IPS DF 6.9 (cell line): ENCODE measurements around the gene ABLIM1.
A peak's percentile ranks its signal among the peaks of the same experiment; 100 is the strongest.
"Not testable (repeated sequence)": the region's sequence is repeated elsewhere in the genome, so short reads cannot be mapped to it uniquely, and the experiment has no call there.

Experiments used
- DNase-seq: peaks from one replicate; pipeline ENCODE4 v3.0.0-alpha.2; 2013; ENCODE audit warnings: low read depth, low spot score
- H3K27ac ChIP-seq: one replicate; pipeline ENCODE4 v1.5.1; 2013; ENCODE audit warnings: low read length, control low read depth
- H3K27me3 ChIP-seq: 2 replicates; pipeline ENCODE4 v1.6.1; 2013; ENCODE audit warnings: mild to moderate bottlenecking, low read length; ENCODE audit not compliant: control insufficient read depth, insufficient read depth
- H3K36me3 ChIP-seq: 2 replicates; pipeline ENCODE4 v1.6.1; 2013; ENCODE audit warnings: low read length; ENCODE audit not compliant: control insufficient read depth, insufficient read depth
- H3K4me1 ChIP-seq: 2 replicates; pipeline ENCODE4 v1.6.1; 2013; ENCODE audit warnings: low read length; ENCODE audit not compliant: control insufficient read depth, insufficient read depth
- H3K4me3 ChIP-seq: 2 replicates; pipeline ENCODE4 v1.5.1; 2013; ENCODE audit warnings: mild to moderate bottlenecking, low read length
- H3K9me3 ChIP-seq: 2 replicates; pipeline ENCODE4 v1.6.1; 2013; ENCODE audit warnings: low read length, inconsistent platforms; ENCODE audit not compliant: control insufficient read depth, insufficient read depth
- WGBS: extraction: QIAGEN DNeasy Blood & Tissue Kit; methylation state at CpG from one replicate; pipeline ENCODE4 v1.1.7; 2013; ENCODE audit warnings: mixed read lengths, missing lambda C conversion rate; ENCODE audit not compliant: insufficient read length, insufficient coverage; 5-methylcytosine and 5-hydroxymethylcytosine counted together

Gene ABLIM1

DNA sequence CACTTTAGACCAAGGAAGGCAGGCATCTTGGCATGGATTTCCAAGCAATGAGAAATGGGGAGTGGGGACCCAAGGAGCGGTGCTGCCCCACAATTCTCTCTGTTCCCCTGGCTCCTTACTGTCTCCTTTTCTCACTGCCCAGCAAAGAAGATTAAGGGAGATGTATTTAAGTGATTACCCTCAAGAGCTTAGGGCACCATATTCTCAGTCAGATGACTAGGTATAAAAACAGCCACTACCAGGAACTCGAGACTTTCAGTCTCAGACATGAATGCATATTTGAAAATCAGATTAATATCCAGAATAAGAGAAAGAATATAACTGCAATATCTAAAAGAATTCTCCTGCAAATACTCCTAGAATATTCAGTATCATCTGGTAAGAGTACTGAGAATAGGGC, at the start of gene ABLIM1:
TSS of gene ABLIM1 (minus strand) at position 101 of the 400 bp plus-strand sequence. CDS start at position 26, 75 bp downstream.
- DNase-seq: no peak
- WGBS: no CpG with 5 or more reads among the region's 2 CpGs
- no peaks in the 10 kb centered on the region for H3K9me3 ChIP-seq
- no peaks in the 10 kb centered on the region for H3K27me3 ChIP-seq
- no peak within 1 kb of the TSS for H3K27ac ChIP-seq
- no peaks in the 10 kb centered on the region for H3K36me3 ChIP-seq
- H3K4me1 ChIP-seq: 0 out of 2 replicates have a peak, but pooled peaks cover 1% of the 10 kb centered on the region
- H3K4me3 ChIP-seq: no peak within 1 kb of the TSS

DNA sequence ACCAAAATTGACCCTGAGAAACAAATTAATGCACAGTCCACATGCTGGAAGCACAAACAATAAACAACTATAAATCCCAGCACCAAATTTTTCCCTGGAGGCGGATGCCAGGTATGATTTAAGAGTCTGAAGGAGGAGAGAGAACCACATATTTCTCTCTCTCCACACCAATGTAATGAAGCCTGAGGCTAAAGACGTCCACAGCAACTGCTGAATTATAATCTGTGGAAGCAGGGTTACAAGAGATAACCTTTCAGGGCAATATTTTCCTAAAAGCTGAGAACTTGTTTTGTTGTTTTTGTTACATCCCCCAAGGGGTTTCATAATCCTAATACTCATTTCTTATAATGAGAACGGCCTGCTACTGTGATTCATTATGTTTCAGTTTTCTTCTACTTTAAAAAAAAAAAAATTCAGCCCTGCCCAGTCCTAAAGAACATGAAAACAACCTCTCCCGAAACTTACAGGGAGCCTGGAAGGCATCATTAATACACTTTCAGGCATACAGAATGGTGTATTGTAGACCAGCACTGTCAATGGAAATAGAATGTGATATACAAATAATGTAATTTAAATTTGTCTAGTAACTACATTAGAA, 48.5 kb upstream of the ABLIM1 start:
- no peak for DNase-seq
- Histone ChIP-seq H3K36me3 (no peaks in the 10 kb centered on the region), H3K27ac (no peak overlapping the region), H3K27me3 (no peaks in the 10 kb centered on the region), H3K9me3 (no peaks in the 10 kb centered on the region), H3K4me1 (0 out of 2 replicates have a peak, but pooled peaks cover 1% of the 10 kb centered on the region), H3K4me3 (no peak overlapping the region)
- no CpG with 5 or more reads among the region's 4 CpGs for WGBS

DNA sequence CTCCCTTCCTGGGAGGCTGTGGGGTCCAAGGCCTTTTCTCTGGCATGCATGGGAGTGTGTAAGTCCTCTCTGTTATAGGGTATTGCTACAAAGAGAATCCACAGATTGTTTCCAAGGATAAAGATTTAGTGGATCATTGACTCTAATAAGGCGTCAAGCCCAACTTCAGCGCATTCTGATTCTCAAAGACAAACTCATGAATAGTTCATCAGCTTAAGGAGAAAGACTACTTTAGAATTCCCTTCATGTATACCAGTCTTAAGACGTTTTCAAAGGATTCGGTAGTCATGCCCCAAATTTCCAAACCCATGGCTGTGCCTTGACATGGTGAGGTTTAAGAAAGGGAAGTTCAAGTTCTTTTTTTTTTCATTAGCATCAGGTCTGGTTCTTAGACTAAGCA, 46.6 kb upstream of the ABLIM1 start:
- H3K4me1 ChIP-seq: 0 out of 2 replicates have a peak, but pooled peaks cover 1% of the 10 kb centered on the region
- no CpG with 5 or more reads among the region's 4 CpGs for WGBS
- H3K4me3 ChIP-seq: no peak overlapping the region
- no peaks in the 10 kb centered on the region for H3K9me3 ChIP-seq
- H3K27me3 ChIP-seq: no peaks in the 10 kb centered on the region
- H3K36me3 ChIP-seq: no peaks in the 10 kb centered on the region
- no peak for DNase-seq
- H3K27ac ChIP-seq: no peak overlapping the region

GRCh38 chr10:114703377-114704107, 45.5 kb upstream of the ABLIM1 start:
- Histone ChIP-seq H3K36me3 (no peaks in the 10 kb centered on the region), H3K27ac (no peak overlapping the region), H3K27me3 (no peaks in the 10 kb centered on the region), H3K4me1 (0 out of 2 replicates have a peak, but pooled peaks cover 1% of the 10 kb centered on the region), H3K4me3 (no peak overlapping the region), H3K9me3 (no peaks in the 10 kb centered on the region)
- no CpG with 5 or more reads among the region's 6 CpGs for WGBS
- DNase-seq: no peak

GRCh38 chr10:114698271-114699061, 40.4 kb upstream of the ABLIM1 start:
- Histone ChIP-seq H3K27me3 (no peaks in the 10 kb centered on the region), H3K9me3 (no peaks in the 10 kb centered on the region), H3K4me3 (no peak overlapping the region), H3K36me3 (no peaks in the 10 kb centered on the region), H3K27ac (no peak overlapping the region), H3K4me1 (peaks cover 1% of the 10 kb centered on the region; the same call in 1 of the 2 replicates)
- no peak for DNase-seq

- no peak for DNase-seq
- no peaks in the 10 kb centered on the region for H3K36me3 ChIP-seq
- WGBS: no CpG with 5 or more reads among the region's 10 CpGs
- H3K27ac ChIP-seq: no peak overlapping the region
- H3K4me3 ChIP-seq: no peak overlapping the region
- peaks cover 1% of the 10 kb centered on the region; the same call in 1 of the 2 replicates for H3K4me1 ChIP-seq
- no peaks in the 10 kb centered on the region for H3K9me3 ChIP-seq
- no peaks in the 10 kb centered on the region for H3K27me3 ChIP-seq
Measured at GRCh38 chr10:114697061-114697598, 39.1 kb upstream of the ABLIM1 start.

GRCh38 chr10:114696301-114696700, 38.2 kb upstream of the ABLIM1 start:
- not testable (repeated sequence) for H3K27ac ChIP-seq, DNase-seq, H3K4me3 ChIP-seq, H3K36me3 ChIP-seq, H3K4me1 ChIP-seq, H3K27me3 ChIP-seq, H3K9me3 ChIP-seq

DNA sequence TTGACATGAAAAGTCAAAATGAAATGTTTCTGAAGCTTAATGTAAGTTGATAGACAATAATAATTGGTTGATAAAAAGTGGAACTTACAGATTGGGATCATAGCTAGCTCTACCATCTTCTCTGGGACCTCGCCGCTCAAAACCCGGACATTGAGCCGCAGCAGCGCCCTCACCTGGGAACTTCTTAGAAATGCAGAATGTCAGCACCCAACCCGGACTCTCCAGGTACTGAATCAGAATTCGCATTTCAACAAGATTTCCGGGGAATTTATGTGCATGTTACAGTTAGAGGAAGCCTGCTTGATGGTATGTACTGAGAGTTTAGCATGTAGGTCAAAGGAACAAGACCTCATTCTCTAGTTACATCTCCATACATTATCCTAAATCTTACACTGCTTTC, 36.7 kb upstream of the ABLIM1 start:
- no CpG with 5 or more reads among the region's 8 CpGs for WGBS
- Histone ChIP-seq H3K9me3 (no peaks in the 10 kb centered on the region), H3K4me3 (no peak overlapping the region), H3K27ac (no peak overlapping the region), H3K27me3 (no peaks in the 10 kb centered on the region), H3K4me1 (peaks cover 1% of the 10 kb centered on the region; the same call in 1 of the 2 replicates), H3K36me3 (no peaks in the 10 kb centered on the region)
- peak; percentile 54 for DNase-seq

DNA sequence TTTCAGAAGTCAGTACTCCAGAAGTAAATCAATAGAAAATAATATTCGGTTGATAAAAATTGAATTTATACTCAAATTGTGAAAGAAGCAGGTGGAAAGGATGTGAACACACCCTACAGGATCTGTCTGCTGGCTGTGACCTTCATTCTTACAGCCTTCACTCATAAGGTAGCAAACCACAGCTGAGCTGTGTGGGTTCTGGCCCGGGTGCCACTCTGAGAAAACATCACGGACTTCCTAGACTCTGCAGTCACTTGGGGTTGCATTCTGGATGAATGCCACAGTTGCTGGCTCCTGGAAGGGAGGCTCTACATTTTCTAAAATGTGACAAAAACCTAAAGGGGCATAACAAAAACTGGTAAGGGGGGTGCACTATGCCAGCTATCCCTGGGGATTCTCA, 36.0 kb upstream of the ABLIM1 start:
- Histone ChIP-seq H3K9me3 (no peaks in the 10 kb centered on the region), H3K27ac (no peak overlapping the region), H3K36me3 (no peaks in the 10 kb centered on the region), H3K4me1 (peaks cover 1% of the 10 kb centered on the region; the same call in 1 of the 2 replicates), H3K27me3 (no peaks in the 10 kb centered on the region), H3K4me3 (no peak overlapping the region)
- DNase-seq: no peak
- 100% methylated on average over 1 of the region's 3 CpGs for WGBS

DNA sequence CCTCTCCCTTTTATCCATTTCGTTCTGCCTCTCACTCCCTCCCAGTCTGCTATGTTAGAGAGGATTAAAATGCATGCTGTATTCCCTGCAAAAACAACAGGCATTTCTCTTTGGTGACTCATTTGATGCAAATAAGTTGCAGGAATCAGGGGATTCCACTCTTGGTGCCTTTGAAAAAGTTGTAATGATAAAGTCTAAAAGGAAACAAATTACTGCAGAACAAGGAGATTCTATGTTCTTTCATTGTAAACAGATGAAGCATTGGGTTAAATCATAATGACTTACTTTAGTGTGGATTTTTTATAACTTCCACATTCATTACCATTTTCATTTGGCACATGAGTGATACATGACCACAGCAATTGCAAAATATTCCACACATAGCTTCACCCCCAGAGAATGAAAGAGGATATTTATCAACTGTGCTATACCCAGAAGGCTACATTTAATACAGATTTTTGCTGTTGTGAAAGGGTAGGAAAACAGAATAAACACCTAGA, 33.4 kb upstream of the ABLIM1 start:
- Histone ChIP-seq H3K36me3 (no peaks in the 10 kb centered on the region), H3K9me3 (no peaks in the 10 kb centered on the region), H3K4me1 (peaks cover 1% of the 10 kb centered on the region; the same call in 1 of the 2 replicates), H3K27me3 (no peaks in the 10 kb centered on the region), H3K27ac (no peak overlapping the region), H3K4me3 (no peak overlapping the region)
- no peak for DNase-seq
- WGBS: no CpG with 5 or more reads among the region's 1 CpG
